Activated CD8-positive, alpha-beta memory T cell treated with anti-CD3 and anti-CD28 coated beads, Interleukin-2, amount 50 U/mL, for 48 hours (primary cell): ENCODE data around the gene NPIPB5.
"Not testable (repeated sequence)": the region's sequence is repeated elsewhere in the genome, so short reads cannot be mapped to it uniquely, and the experiment has no call there.

Source experiments
- DNase-seq: peaks from one replicate; pipeline ENCODE4 v3.0.0-alpha.2; 2020

NPIPB5 gene

DNA sequence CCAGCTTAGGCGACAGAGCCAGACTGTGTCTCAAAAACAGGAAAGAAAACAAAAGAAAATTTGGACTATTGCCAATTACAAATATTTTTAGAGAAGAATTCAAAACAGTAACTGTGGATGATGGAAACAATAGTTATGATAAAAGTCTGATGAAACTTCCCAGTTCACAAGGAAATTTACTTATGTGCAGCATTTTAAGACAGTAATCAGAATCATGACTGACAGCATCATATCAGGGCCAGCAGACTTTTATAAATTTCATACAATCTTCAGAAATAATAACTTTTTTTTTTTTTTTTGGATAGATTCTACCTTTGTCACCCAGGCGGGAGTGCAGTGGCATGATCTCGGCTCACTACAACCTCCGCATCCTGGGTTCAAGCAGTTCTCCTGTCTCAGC is at the start of gene NPIPB5:
Gene NPIPB5, plus strand, starts transcription at position 301 of the 400 bp plus-strand sequence. CDS start 2,911 bp downstream, outside the sequence.
- DNase-seq = not testable (repeated sequence)

- not testable (repeated sequence) for DNase-seq
Measured at GRCh38 chr16:22468846-22469245, 41.8 kb upstream of the NPIPB5 start.

GRCh38 chr16:22537996-22538395 is 27.3 kb downstream of the NPIPB5 start:
- not testable (repeated sequence) for DNase-seq

DNA sequence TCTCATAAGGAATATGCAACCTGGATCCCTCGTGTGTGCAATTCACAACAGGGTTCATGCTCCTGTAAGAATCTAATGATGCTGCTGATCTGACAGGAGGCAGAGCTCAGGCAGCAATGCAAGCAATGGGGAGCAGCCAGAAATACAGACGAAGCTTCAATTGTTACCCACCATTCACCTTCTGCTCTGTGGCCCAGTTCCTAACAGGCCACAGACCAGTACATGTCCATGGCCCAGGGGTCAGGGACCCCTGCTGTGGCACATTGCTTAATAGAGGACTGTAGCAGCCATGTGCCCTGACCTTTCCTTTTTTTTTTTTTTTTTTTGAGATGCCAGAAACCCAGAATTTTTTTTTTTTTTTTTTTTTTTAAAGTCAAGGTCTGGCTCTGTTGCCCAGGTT is 34.1 kb downstream of the NPIPB5 start:
- DNase-seq = not testable (repeated sequence)

DNA sequence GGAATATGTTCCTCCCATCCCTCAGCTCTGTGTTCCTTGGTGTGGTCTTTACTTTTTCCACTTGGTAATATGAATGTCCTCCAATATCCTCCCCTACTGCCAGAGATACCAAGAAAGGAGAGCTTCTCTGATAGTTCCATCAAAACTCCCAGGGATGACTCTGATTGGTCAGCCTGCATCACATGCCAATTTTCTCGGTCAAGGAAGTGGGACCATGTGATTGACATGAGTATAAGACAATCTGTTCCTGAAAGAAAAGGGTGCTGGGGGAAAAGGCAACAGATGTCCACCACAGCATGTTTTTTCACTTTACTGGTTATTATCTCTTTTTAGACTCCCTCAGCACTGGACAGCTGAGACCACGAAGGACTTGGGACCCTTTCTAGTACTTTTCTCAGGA is 35.9 kb downstream of the NPIPB5 start:
- DNase-seq = not testable (repeated sequence)

GRCh38 chr16:22547170-22547765 is 36.6 kb downstream of the NPIPB5 start:
- not testable (repeated sequence) for DNase-seq

- DNase-seq = not testable (repeated sequence)
Measured at GRCh38 chr16:22549853-22550252, 39.2 kb downstream of the NPIPB5 start.

GRCh38 chr16:22551143-22551542 is 40.5 kb downstream of the NPIPB5 start:
- not testable (repeated sequence) for DNase-seq

- DNase-seq = not testable (repeated sequence)
Measured at GRCh38 chr16:22551651-22552050, 41.0 kb downstream of the NPIPB5 start.

DNA sequence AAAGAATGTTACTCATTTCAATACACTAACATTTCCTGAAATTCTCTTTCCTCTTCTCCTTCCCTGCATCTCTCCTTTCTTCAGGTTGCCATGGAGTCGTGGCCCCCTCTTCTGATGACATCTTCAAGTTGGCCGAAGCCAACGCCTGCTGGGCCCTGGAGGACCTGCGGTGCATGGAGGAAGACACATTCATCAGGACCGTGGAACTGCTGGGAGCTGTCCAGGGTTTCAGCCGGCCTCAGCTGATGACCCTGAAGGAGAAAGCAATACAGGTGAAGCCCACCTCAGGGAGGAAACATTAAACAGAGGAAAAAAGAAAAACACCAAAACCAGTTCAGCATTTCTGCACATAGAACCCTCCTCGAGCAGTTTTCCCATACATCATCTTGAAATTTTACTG is 46.1 kb downstream of the NPIPB5 start:
- not testable (repeated sequence) for DNase-seq
